ENCODE measurements around the gene NPHS1.
"Not testable (repeated sequence)": the region's sequence is repeated elsewhere in the genome, so short reads cannot be mapped to it uniquely, and the experiment has no call there.

NPHS1 gene

GRCh38 chr19:35811317-35812219, 40.7 kb downstream of the NPHS1 start:
- no peak for DNase-seq

- DNase-seq = no peak
These were observed 44.7 kb downstream of the NPHS1 start for GRCh38 chr19:35807633-35808032.

- no peak for DNase-seq
These were observed 45.7 kb downstream of the NPHS1 start for GRCh38 chr19:35806597-35806996.

GRCh38 chr19:35805526-35806102, 46.7 kb downstream of the NPHS1 start:
- DNase-seq = no peak

GRCh38 chr19:35801828-35802227, 50.5 kb downstream of the NPHS1 start:
- no peak for DNase-seq

- no peak for DNase-seq
These were observed 54.6 kb downstream of the NPHS1 start for GRCh38 chr19:35797663-35798062.

- no peak for DNase-seq
These were observed 55.4 kb downstream of the NPHS1 start for GRCh38 chr19:35796645-35797542.

GRCh38 chr19:35795564-35795963, 56.7 kb downstream of the NPHS1 start:
- DNase-seq = not testable (repeated sequence)

- DNase-seq = no peak
These were observed 58.7 kb downstream of the NPHS1 start for GRCh38 chr19:35793381-35794165.

GRCh38 chr19:35792888-35793287, 59.4 kb downstream of the NPHS1 start:
- DNase-seq = no peak

- DNase-seq = no peak
These were observed 60.0 kb downstream of the NPHS1 start for GRCh38 chr19:35792312-35792711.

GRCh38 chr19:35791814-35792279, 60.5 kb downstream of the NPHS1 start:
- no peak for DNase-seq

- no peak for DNase-seq
These were observed 61.1 kb downstream of the NPHS1 start for GRCh38 chr19:35790981-35791813.

GRCh38 chr19:35789978-35790944, 62.0 kb downstream of the NPHS1 start:
- DNase-seq = no peak

- DNase-seq = no peak
These were observed 62.9 kb downstream of the NPHS1 start for GRCh38 chr19:35789195-35789977.

GRCh38 chr19:35788205-35788960, 63.9 kb downstream of the NPHS1 start:
- no peak for DNase-seq

- no peak for DNase-seq
These were observed 65.0 kb downstream of the NPHS1 start for GRCh38 chr19:35787227-35787799.

Data from CD4-positive, alpha-beta T cell treated with Interferon alpha-2 for 1 hour (primary cell).